ENCODE measurements around the gene ATP13A2. TPM values are rescaled to one million over a fixed set of nuclear protein-coding genes. Genes with fewer than 3 reads are reported as not detected.

Gene ATP13A2
- total RNA-seq, 1 donor from 2014 or later, result 54.4 TPM

DNA sequence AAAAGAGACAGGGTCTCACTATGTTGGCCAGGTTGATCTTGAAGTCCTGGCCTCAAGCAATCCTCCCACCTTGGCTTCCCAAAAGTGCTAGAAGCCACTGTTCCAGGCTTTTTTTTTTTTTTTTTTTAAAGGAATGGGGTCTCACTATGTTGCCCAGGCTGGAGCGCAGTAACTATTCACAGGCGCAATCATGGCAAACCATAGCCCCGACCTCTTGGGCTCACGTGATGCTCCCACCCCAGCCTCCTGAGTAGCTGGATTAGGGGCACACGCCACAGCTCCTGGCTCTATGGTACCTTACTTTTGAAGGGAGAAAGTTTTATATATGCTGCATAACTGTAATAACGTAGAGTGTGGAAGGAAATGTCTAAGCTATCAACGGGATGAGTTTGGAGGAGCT lies 5.7 kb upstream of the ATP13A2 start:
- Mint-ChIP-seq H3K4me1 (ENCODE audit: low read depth) (peaks cover 36% of the 10 kb centered on the region), H3K4me3 (ENCODE audit: unreplicated experiment) (no peak overlapping the region), H3K9me3 (ENCODE audit: low read depth) (no peaks in the 10 kb centered on the region), H3K27ac (ENCODE audit: unreplicated experiment) (no peak overlapping the region), H3K27me3 (ENCODE audit: low read depth) (no peaks in the 10 kb centered on the region), H3K36me3 (ENCODE audit: low read depth) (peaks cover 20% of the 10 kb centered on the region)
- TF ChIP-seq, protein P1, sequence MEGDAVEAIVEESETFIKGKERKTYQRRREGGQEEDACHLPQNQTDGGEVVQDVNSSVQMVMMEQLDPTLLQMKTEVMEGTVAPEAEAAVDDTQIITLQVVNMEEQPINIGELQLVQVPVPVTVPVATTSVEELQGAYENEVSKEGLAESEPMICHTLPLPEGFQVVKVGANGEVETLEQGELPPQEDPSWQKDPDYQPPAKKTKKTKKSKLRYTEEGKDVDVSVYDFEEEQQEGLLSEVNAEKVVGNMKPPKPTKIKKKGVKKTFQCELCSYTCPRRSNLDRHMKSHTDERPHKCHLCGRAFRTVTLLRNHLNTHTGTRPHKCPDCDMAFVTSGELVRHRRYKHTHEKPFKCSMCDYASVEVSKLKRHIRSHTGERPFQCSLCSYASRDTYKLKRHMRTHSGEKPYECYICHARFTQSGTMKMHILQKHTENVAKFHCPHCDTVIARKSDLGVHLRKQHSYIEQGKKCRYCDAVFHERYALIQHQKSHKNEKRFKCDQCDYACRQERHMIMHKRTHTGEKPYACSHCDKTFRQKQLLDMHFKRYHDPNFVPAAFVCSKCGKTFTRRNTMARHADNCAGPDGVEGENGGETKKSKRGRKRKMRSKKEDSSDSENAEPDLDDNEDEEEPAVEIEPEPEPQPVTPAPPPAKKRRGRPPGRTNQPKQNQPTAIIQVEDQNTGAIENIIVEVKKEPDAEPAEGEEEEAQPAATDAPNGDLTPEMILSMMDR (IDR thresholded peaks at IDR 0.05), result no peak
- DNase-seq (ENCODE audit: low spot score), result no peak

DNA sequence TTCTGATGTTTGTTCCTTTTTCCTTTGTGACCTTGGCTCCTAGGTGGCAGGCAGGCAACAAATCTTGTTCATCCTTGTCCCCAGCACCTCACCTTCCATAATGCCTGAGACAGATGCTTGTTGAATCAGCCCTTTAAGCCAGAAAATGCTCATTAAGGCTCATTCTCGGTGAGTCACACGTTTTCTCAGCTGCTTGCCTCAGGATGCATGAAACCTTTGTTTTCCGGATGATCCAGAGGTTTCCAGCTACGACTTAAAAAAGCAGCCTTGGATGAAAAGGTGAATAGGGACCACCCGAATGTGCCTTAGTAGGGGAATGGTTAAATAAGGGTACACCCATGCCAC lies 4.6 kb upstream of the ATP13A2 start:
- H3K27ac Mint-ChIP-seq (ENCODE audit: unreplicated experiment), result peak overlapping the region; percentile 76
- H3K27me3 Mint-ChIP-seq (ENCODE audit: low read depth), result no peaks in the 10 kb centered on the region
- H3K4me3 Mint-ChIP-seq (ENCODE audit: unreplicated experiment), result no peak overlapping the region
- H3K4me1 Mint-ChIP-seq (ENCODE audit: low read depth), result peaks cover 42% of the 10 kb centered on the region
- TF ChIP-seq, protein P1 (IDR thresholded peaks at IDR 0.05), result no peak
- H3K9me3 Mint-ChIP-seq (ENCODE audit: low read depth), result no peaks in the 10 kb centered on the region
- H3K36me3 Mint-ChIP-seq (ENCODE audit: low read depth), result peaks cover 15% of the 10 kb centered on the region
- no peak for DNase-seq (ENCODE audit: low spot score)

DNA sequence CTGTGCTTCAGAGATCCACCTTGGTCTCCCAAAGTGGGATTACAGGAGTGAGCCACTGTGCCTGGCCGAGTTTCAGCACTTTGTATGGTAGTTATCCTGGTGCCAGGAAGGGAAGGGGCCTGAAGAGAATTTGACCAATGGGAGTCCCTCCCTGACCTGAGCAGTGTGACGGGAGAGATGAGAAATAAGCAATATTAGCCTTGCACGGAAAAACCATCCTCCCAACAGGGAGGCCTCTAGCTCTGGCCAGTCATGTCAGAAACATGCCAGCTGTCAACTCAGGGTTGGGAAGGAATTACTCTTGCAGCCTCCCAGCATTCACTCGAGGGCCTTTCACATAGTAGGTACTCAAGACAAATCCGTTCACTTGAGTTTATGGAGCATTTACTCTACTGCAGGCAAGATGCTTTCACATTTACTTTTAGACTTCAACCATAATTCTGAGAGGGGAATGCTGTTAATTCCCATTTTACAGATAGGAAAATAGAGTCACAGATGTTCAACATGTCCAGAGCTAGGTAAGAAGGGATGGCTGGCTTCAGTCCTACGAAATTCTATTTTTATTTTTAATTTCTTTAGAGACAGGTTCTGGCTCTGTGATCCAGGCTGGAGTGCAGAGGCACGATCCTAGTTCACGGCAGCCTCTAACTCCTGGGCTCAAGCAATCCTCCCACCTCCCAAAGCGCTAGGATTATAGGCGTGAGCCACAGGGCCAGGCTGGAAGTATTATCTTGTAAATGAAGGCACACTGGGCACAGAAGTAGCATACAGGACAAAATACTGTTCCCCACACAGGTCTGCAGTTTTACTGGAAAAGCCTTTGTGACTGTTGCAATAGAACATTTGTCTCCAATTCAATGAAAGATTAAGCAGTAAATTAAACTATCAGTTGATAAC lies 3.2 kb upstream of the ATP13A2 start:
- H3K27me3 Mint-ChIP-seq (ENCODE audit: low read depth), result no peaks in the 10 kb centered on the region
- H3K36me3 Mint-ChIP-seq (ENCODE audit: low read depth), result peaks cover 7% of the 10 kb centered on the region
- H3K9me3 Mint-ChIP-seq (ENCODE audit: low read depth), result no peaks in the 10 kb centered on the region
- H3K4me1 Mint-ChIP-seq (ENCODE audit: low read depth), result peaks cover 54% of the 10 kb centered on the region
- TF ChIP-seq, protein P1 (IDR thresholded peaks at IDR 0.05), result no peak
- peak; percentile 19 for DNase-seq (ENCODE audit: low spot score)
- H3K4me3 Mint-ChIP-seq (ENCODE audit: unreplicated experiment), result no peak overlapping the region
- H3K27ac Mint-ChIP-seq (ENCODE audit: unreplicated experiment), result no peak overlapping the region

DNA sequence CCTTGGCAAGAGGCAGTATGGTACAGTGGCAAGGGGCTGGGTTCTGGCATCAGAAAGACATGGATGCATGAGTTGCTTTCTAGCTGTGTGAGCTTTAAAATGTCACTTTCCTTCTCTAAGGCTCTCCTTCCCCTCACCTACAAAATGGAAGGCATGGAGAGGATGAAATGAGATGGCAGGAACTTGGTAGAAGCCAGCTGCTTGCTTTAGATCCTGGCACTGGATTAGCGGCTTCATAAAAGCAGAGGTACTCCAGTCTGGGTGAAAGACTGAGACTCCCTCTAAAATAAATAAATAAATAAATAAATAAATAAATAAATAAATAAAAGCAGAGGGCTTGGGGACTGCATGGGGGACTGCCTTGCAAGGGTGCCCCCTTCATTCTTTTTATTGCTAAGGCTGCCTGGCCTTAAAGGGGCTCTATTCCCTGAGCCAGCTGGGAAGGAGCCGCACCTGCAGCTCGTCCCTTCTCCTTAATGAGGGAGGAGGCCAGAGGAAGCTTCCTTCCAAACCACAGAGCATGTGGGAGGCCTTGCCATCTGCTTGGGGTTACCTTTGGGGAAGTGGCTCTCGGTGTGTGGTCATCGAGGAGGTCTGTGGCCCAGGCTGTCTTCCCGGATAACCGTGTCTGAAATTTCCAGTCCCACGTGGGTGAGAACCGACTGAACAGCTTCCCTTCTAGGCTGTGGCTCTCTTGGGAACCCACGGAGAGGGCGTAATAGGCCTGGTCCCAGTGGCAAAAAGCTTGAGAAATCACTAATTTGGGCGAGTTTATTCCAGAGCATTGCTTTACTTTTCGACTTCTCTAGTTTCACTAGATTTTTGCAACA lies 2.0 kb upstream of the ATP13A2 start:
- H3K9me3 Mint-ChIP-seq (ENCODE audit: low read depth), result no peaks in the 10 kb centered on the region
- peak; percentile 53 for DNase-seq (ENCODE audit: low spot score)
- peak overlapping the region; percentile 81 for H3K27ac Mint-ChIP-seq (ENCODE audit: unreplicated experiment)
- TF ChIP-seq, protein P1 (IDR thresholded peaks at IDR 0.05), result no peak
- H3K4me1 Mint-ChIP-seq (ENCODE audit: low read depth), result peaks cover 62% of the 10 kb centered on the region
- H3K36me3 Mint-ChIP-seq (ENCODE audit: low read depth), result peaks cover 1% of the 10 kb centered on the region
- no peaks in the 10 kb centered on the region for H3K27me3 Mint-ChIP-seq (ENCODE audit: low read depth)
- H3K4me3 Mint-ChIP-seq (ENCODE audit: unreplicated experiment), result no peak overlapping the region

DNA sequence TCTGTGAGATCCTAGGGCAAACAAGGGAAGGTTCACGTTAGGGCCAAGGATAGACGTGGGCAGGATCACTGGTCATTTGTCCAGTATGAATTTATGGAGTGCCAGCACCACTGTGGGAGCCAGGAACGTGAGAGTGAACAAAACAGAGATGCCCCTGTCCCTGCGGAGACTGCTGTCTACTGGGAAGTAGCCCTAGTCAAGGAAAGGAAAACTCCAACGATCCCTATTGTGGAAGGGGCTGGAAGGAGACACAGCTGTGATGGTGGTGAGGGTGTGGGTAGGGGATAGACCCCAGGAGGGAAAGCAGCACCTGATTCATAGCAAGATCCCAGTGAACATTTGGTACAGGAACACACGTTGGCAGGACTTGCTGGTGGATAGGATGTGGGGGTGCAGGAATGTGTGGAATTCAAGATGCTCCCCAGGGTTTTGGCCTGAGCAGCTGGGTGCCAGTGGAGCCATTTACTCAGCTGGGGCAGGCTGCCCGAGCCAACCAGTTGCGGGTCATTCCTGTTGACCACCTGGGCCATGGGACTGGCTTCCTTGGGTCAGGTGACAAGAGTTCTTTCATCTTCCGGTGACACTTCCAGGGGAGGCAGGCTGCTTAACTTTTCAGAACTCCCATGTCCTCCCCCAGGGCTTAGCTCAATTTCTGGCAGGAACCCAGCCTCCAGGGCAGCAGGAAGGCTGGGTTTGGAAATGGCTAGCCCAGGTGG lies 1.2 kb upstream of the ATP13A2 start:
- H3K27ac Mint-ChIP-seq (ENCODE audit: unreplicated experiment), result peak overlapping the region; percentile 81
- peaks cover 62% of the 10 kb centered on the region for H3K4me1 Mint-ChIP-seq (ENCODE audit: low read depth)
- no peak overlapping the region for H3K4me3 Mint-ChIP-seq (ENCODE audit: unreplicated experiment)
- no peaks in the 10 kb centered on the region for H3K27me3 Mint-ChIP-seq (ENCODE audit: low read depth)
- H3K36me3 Mint-ChIP-seq (ENCODE audit: low read depth), result peaks cover 1% of the 10 kb centered on the region
- H3K9me3 Mint-ChIP-seq (ENCODE audit: low read depth), result no peaks in the 10 kb centered on the region
- peak; percentile 65 for DNase-seq (ENCODE audit: low spot score)
- TF ChIP-seq, protein P1 (IDR thresholded peaks at IDR 0.05), result no peak

Data from chondrocyte (in vitro differentiated cells).